HFFc6 (cell line): ENCODE measurements around the gene CCDC40. TPM values are rescaled to one million over a fixed set of nuclear protein-coding genes. Genes with fewer than 3 reads are reported as not detected.

ENCODE experiments used
- DNase-seq: peaks from one replicate; pipeline ENCODE4 v3.0.0-alpha.2; 2018
- H3K27ac Mint-ChIP-seq: 2 replicates; pipeline ENCODE4 v1.8.0; 2020; ENCODE audit warnings: mild to moderate bottlenecking, mixed read lengths
- H3K27me3 Mint-ChIP-seq: 2 replicates; pipeline ENCODE4 v1.8.0; 2021; ENCODE audit warnings: mild to moderate bottlenecking, moderate library complexity, mixed read lengths; ENCODE audit not compliant: insufficient read depth
- H3K36me3 Mint-ChIP-seq: 2 replicates; pipeline ENCODE4 v1.8.0; 2021; ENCODE audit warnings: low read depth, mixed read lengths
- H3K4me1 Mint-ChIP-seq: 2 replicates; pipeline ENCODE4 v1.8.0; 2020; ENCODE audit warnings: low read depth, mixed read lengths
- H3K4me3 Mint-ChIP-seq: 2 replicates; pipeline ENCODE4 v1.8.0; 2020; ENCODE audit warnings: mild to moderate bottlenecking, moderate library complexity, mixed read lengths
- H3K9me3 Mint-ChIP-seq: 2 replicates; pipeline ENCODE4 v1.8.0; 2020; ENCODE audit warnings: mild to moderate bottlenecking, mixed read lengths
- total RNA-seq, 6 experiments: library from RNA; stranded (reverse); fragmentation: NEBNext Ultra II Directional; extraction: Animal tissue kit (Norgen Biotek cat#: 25700); gene quantifications; 2 replicates in 1 of 6; 3 replicates in 5 of 6; pipeline ENCODE4 v1.2.3, GENCODE V29; 2021
- TF ChIP-seq, protein P1 (sequence below): fragments of 200-600 bp; sonication (generic); IDR thresholded peaks from 2 replicates; pipeline ENCODE4 v1.5.0; 2021; ENCODE audit warnings: antibody characterized with exemption, mild to moderate bottlenecking

The CCDC40 gene
- total RNA-seq, 6 experiments from 2014 or later, result 1.7 to 3.2 (median 2.1) TPM

DNA sequence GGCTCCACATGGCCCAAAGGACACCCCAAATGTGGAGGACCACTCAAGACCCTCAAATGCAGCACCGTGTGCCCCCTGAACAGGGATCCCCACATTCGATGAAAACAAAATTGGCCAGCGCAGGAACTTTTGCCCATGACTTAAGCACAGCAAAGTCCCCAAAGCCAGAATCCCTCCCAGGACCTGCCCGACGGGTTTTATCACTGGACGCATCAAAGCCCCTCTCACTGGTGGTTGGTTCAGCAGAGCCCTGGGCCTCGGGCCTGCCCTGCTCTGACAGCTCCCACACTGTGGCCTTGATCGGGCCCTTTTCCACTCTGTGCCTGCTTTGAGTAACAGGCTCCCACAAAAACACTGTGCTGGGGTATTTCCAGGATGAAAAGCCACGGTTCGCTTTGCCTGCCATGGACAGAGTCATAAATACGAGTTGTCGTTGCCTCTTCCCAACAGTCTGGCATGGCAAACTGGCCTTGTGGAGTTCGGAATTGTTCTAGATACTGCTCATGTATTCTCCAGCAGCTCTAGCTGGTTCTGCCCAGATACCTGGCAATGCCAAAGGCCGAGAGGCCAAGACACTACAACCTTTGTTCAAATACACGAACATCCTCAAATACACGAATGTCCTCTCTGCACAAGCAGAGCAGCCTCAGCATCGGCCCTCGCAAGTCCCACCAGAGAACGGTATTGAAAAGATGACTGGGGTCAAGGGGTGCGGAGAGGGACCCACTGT, 47.2 kb upstream of the CCDC40 start:
- H3K4me1 Mint-ChIP-seq, result peaks cover 41% of the 10 kb centered on the region
- H3K27ac Mint-ChIP-seq, result peak overlapping the region; percentile 38; the same call in 1 of the 2 replicates
- H3K36me3 Mint-ChIP-seq, result no peaks in the 10 kb centered on the region
- no peaks in the 10 kb centered on the region for H3K9me3 Mint-ChIP-seq
- DNase-seq, result no peak
- no peaks in the 10 kb centered on the region; the same call in none of the 2 replicates for H3K27me3 Mint-ChIP-seq
- TF ChIP-seq, protein P1, sequence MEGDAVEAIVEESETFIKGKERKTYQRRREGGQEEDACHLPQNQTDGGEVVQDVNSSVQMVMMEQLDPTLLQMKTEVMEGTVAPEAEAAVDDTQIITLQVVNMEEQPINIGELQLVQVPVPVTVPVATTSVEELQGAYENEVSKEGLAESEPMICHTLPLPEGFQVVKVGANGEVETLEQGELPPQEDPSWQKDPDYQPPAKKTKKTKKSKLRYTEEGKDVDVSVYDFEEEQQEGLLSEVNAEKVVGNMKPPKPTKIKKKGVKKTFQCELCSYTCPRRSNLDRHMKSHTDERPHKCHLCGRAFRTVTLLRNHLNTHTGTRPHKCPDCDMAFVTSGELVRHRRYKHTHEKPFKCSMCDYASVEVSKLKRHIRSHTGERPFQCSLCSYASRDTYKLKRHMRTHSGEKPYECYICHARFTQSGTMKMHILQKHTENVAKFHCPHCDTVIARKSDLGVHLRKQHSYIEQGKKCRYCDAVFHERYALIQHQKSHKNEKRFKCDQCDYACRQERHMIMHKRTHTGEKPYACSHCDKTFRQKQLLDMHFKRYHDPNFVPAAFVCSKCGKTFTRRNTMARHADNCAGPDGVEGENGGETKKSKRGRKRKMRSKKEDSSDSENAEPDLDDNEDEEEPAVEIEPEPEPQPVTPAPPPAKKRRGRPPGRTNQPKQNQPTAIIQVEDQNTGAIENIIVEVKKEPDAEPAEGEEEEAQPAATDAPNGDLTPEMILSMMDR, result no peak
- H3K4me3 Mint-ChIP-seq, result no peak overlapping the region

GRCh38 chr17:79990051-79990592, 46.3 kb upstream of the CCDC40 start:
- Mint-ChIP-seq H3K27ac (no peak overlapping the region), H3K4me1 (peaks cover 41% of the 10 kb centered on the region)
- no peak for DNase-seq

GRCh38 chr17:79990704-79991103, 45.7 kb upstream of the CCDC40 start:
- H3K4me3 Mint-ChIP-seq, result no peak overlapping the region
- H3K4me1 Mint-ChIP-seq, result peaks cover 41% of the 10 kb centered on the region
- no peaks in the 10 kb centered on the region for H3K36me3 Mint-ChIP-seq
- TF ChIP-seq, protein P1, result no peak
- DNase-seq, result no peak
- H3K9me3 Mint-ChIP-seq, result no peaks in the 10 kb centered on the region
- no peaks in the 10 kb centered on the region; the same call in none of the 2 replicates for H3K27me3 Mint-ChIP-seq
- no peak overlapping the region for H3K27ac Mint-ChIP-seq

More at GRCh38 chr17:79990051-79990592, 46.3 kb upstream of the CCDC40 start:
- Mint-ChIP-seq H3K4me3 (no peak overlapping the region), H3K36me3 (no peaks in the 10 kb centered on the region), H3K9me3 (no peaks in the 10 kb centered on the region), H3K27me3 (no peaks in the 10 kb centered on the region; the same call in none of the 2 replicates)
- TF ChIP-seq, protein P1, result no peak

DNA sequence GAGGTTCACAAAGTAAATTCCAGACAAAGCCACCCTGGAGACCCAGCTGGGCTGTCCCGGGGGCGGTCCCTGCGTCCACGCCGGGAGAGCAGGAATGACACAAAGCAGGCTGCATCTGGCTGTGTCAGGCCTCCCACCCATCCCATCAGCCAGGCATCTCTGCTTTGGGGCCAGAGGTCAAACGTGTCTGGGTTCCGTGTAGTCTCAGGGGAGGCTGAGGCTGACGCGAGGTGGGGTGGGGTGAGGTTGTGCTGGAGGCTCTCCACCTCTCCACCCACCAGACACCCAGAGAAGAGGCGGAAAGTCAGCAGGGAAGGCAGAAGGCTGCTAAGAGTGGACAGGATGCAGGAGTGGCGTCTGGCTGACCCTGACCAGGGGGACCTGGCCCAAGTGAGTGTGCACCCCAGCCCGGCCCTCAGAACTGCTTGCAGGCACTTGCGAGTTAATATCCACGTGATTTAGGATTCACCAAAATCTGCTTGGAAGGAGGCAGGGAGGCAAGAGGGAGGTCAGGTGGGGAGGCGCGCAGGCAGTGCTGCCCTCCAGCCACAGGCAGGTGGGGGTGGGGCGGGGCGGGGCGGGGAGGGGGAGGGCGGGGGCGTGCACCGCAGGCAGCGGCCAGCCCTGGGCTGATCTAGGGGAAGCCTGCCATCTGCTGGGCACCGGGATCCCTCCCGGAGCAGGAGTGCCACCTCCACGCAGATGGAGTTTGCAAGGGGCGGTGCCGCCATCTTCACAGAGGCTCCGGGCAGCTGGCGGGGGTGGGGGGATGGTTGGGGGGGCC, 45.1 kb upstream of the CCDC40 start:
- peak overlapping the region; percentile 81 for H3K4me3 Mint-ChIP-seq
- TF ChIP-seq, protein P1, result peak; percentile 83
- no peak overlapping the region for H3K27ac Mint-ChIP-seq
- DNase-seq, result peak; percentile 72
- H3K36me3 Mint-ChIP-seq, result no peaks in the 10 kb centered on the region
- no peaks in the 10 kb centered on the region for H3K9me3 Mint-ChIP-seq
- peaks cover 41% of the 10 kb centered on the region for H3K4me1 Mint-ChIP-seq
- H3K27me3 Mint-ChIP-seq, result no peaks in the 10 kb centered on the region; the same call in 1 of the 2 replicates

DNA sequence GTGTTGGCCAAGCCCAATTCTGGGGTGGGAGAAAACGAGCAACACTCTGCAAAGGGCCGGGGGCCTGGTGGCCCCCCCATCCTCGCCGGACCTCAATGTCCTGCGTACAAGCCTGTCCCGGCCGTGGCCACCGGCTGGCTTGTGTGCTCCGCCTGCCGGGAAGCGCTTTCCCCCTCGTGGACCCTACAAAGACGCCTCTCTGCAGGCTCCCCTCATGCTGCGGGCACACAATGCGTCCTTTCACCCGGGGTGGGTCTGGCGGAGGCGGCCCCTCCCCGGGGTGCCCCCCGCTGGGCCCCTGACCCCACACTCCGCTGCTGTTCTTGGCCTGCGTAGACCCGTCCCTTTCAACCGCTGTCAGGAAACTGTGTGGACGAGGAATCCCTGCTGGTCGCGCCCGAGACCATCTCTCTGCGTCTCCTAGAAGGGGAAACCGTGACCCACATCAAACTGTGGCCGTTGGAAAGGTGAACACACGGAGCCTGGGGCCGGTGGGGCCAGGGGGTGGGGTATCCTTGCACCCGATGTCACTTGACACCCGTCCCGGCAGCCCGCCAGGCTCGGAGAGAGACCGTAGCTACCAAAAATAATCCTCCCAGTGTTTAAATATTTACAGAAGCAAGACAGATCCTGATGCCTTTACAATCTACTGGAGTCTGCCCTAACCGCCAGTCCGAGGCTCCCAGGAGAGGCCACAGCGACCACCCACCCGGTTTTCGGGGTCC, 44.4 kb upstream of the CCDC40 start:
- TF ChIP-seq, protein P1, result peak; percentile 69; the same call in 1 of the 2 replicates
- Mint-ChIP-seq H3K9me3 (no peaks in the 10 kb centered on the region), H3K27me3 (no peaks in the 10 kb centered on the region; the same call in 1 of the 2 replicates), H3K4me1 (peaks cover 36% of the 10 kb centered on the region), H3K4me3 (peak overlapping the region; percentile 81), H3K27ac (peak overlapping the region; percentile 85), H3K36me3 (no peaks in the 10 kb centered on the region)
- no peak for DNase-seq
